NCI-H187 (cell line): ENCODE results near the gene VAPB.

Experiments used
- DNase-seq, 2 experiments: peaks; one replicate each; lab custom pipeline; 2025; lab: John Stamatoyannopoulos, UW

VAPB gene

DNA sequence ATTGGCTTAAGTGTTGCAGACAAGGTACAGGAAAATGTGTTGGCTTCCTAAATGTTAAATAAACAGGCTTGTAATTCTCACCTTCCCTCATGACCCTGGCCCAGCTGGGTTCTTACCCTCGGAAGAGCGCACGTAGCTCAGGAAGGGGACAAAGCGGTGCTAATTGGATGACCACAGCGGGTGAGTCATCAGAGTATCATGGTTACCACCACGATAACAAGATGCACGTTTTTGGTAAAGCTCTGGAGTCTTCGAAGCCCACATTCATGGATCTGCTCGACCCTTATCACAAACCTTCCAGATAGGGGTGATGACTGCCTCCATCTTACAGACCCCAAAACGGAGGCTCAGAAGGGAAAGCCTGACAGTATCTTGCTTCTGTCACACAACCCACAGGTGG lies 93.4 kb downstream of the VAPB start:
- DNase-seq, result no peak

- DNase-seq, result no peak
These were observed 94.0 kb downstream of the VAPB start for GRCh38 chr20:58483051-58483450.

DNA sequence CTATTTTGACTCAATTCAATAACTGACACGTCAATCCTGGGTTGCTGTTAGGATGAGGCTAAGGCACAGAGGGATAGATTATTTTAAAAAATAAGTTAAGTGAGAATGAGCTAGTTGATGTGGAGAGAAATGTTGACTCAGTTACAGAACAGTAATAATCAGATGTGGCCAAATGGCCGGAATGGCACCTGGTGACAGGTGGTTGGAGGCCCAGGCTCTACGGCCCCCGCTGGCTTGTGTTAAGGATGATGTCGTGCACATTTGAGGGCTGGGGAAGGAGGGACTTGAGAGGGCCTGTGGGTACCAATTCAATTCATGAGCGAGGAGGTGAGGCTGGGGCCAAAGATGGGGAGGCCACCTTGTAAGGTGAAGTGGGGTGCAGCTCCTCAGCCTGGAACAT lies 94.4 kb downstream of the VAPB start:
- DNase-seq, result no peak

- DNase-seq, result no peak
These were observed 96.4 kb downstream of the VAPB start for GRCh38 chr20:58485393-58485792.

GRCh38 chr20:58486207-58486606 lies 97.2 kb downstream of the VAPB start:
- no peak for DNase-seq

- no peak for DNase-seq
These were observed 103.2 kb downstream of the VAPB start for GRCh38 chr20:58492074-58492718.

GRCh38 chr20:58492795-58493524 lies 103.9 kb downstream of the VAPB start:
- no peak for DNase-seq

DNA sequence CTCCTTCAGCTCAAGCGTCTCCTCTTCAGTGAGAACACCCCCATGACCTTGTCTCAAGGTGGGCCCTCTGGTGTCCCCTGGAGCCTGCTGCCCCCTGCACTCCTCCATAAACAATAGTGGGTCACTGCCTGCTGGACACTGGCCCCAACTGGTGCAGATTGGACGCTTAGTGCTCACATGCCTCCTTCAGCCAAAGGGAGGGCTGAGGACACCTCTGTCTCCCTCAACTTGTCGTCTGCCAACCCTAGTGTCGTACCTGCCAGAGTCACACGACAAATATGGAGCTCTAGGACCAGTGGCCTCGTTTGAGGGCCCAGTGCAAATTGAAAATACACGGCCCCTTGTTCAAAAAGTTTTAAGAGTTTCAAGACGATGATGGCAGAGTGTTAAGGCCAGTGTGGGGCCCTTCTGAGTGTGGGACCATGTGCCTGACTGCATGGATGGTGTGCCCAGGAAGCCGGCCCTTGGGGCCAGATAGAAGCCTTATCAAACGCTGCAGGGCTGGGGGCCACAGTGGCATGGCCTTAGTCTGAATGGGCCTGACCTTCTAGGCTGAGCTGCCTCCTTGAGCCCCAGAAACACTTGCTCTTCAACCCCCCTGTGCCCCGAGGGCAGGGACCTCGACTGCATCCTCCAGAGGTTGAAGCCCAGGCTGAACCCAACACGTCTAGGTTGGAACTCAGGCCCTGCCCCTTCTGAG lies 106.0 kb downstream of the VAPB start:
- DNase-seq, result no peak

GRCh38 chr20:58495623-58496428 lies 106.8 kb downstream of the VAPB start:
- DNase-seq, result no peak

GRCh38 chr20:58496429-58496769 lies 107.4 kb downstream of the VAPB start:
- no peak for DNase-seq

DNA sequence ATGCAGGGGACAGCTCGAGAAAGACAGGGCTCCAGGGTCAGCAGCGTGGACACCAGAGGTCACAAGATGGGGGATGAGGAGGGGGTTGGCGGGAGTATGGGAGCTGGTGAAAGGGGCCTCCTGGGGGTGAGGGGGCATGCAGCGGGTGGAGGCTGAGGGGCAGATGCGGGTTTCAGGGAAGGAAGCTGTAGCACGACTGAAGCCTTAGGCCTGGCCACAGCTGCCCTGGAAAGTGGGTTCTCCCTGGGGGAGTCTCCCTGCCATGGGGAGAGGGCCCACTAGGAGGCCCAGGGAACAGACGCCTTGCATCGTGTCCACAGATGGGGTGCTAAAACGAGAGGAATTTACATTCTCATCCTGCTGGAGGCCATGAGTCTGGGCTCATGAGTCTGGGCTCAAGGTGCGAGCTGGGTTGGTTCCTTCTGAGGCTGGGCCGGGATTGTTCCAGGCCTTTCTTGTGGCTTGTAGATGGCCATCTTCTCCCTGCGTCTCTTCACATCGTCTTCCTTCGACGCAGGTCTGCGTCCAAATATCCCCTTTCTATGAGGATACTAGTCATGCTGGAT lies 108.1 kb downstream of the VAPB start:
- DNase-seq, result no peak

- DNase-seq, result no peak
These were observed 108.9 kb downstream of the VAPB start for GRCh38 chr20:58497724-58498469.

DNA sequence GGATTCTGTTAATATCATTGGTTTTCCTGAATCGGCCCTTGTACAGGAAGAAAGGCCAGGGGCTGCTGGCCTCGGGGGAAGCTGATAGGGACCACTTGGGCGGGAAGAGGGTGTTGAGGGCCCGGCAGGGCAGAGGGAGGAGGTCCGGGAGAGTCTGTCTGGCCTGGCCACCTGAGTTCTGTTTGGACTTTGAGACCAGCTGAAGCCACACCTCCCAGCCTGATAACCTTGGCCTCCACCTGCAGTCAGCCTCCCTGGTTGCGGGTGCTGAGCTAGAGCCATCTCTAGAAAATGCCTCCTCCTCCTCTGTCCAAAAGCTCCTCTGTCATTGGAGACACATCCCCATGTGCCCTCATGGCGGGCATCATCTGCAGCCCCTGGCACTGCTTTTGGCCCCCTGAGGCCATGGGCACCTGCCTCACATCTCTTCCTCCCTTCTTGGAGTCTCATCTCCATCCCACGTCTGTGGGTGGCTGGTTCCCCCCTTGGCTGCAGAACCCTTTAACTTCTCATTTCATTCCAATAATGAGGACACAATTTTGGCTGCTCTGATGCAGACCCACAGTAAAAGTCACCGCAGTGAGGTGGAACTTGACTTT lies 109.5 kb downstream of the VAPB start:
- DNase-seq, result no peak

GRCh38 chr20:58500256-58500655 lies 111.2 kb downstream of the VAPB start:
- no peak for DNase-seq
